Cerebellar nuclear complex (tissue), 1 donor: Measurements from ENCODE around the gene TOR2A.

Source experiments
- DNase-seq, 2 experiments: peaks; one replicate each; lab custom pipeline; 2025; lab: John Stamatoyannopoulos, UW

The TOR2A gene

DNA sequence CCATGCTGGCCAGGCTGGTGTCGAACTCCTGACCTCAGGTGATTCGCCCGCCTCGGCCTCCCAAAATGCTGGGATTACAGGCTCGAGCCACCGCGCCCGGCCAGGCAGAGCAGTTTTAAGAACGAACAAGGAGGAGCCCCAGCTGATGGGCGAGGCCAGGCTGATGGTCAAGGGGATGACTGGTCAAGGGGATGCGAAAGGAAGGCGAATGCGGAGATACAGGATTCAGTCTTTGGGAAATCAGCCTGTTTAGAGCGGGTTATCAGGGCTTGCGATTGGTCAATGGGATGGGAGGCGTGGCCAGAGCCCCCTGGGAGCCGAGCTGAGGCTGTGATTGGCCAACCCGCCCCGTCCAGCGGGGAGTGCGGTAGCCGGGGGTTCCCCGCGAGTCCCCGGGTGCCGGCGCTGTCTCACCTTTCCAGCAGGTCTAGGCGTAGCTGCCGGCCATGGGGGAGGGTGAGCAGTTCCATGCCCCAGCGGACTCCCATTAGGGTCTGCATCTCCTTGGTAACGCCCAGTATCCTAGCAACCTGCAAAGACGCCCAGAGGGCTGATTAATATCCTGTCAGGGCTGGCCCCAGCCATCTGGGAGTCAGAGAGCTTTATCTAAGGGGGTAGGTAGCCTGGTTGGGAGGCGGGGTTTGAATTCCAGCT lies 7.5 kb upstream of the TOR2A start:
- peak in 1 of 2 experiments; percentile 66 for DNase-seq

DNA sequence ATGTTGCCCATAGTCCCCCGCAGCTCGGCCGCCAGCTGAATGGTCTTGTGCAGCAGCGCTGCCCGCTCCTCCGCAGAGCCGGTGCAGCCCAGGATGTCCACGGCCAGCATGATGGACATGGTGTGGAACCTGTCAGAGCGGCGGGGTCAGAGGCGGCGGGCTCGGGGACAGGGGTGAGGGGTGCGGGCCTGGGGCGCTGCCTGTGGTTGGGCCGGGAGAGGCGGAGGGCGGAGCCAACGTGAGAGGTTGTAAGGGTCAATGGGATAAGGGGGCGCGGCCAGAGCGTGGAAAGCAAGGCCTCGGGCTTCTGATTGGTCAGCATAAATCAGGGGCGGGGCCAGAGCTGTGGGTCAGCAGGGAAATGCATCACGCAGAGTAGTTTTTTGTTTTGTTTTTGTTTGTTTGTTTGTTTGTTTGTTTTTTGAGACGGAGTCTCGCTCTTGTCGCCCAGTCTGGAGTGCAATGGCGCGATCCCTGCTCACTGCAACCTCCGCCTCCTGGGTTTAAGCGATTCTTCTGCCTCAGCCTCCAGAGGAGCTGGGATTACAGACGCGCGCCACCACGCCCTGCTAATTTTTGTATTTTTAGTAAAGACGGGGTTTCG lies 6.8 kb upstream of the TOR2A start:
- DNase-seq, result peak; percentile 47 to 69

DNA sequence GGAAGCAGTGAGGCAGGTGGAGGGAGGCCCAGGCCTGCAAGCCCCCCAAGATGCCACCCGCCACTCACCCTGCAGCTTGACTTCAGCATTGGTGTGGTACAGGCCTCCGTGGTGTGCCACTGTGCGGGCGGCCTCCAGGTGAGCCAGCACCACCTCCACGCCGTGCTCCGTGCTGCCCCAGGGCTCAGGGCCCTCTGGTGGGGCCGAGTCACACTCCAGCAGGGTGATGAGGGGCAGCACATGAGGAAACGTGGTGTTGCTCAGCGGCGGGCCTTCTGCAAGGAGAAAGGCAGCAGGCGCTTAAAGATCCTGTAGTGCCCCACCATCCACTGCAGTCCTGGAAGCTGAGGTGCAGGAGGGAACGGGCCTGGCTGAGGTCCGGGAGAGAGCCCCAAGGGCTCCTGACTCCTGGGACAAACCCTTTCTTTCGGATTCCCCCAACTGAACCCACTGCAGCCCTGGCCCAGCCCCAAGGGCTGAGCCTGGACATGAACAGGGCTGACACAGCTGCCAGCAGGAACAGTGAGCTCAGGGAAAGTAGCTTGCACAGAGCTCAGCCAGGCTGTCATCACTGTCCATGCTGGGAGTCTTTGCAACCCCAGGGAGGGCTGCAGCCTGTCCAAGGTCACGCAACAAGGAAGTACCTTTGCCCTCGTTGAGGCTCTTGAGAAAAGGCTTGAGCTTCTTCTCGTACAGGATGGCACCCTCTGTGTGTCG lies 4.7 kb upstream of the TOR2A start:
- no peak for DNase-seq

DNA sequence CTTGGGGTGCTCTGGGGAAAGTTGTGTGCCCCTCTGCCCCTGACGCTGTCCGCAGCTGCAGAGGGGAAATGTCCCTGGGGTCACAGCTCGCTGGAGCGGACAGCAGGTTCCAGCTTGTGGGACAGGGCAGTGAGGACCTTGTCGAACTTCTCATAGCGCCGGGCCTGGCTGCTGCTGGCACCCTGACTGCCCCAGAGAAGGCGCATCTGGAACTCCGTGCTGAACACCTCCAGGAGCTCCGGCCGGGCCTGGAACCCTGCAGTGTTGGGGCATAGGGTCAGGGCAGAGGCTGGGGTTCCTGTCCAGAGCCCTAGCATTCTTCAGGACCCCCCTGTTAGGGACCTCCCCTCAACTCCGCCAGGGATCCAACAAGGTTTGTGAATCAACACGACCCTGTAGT lies 3.6 kb upstream of the TOR2A start:
- DNase-seq, result no peak

DNA sequence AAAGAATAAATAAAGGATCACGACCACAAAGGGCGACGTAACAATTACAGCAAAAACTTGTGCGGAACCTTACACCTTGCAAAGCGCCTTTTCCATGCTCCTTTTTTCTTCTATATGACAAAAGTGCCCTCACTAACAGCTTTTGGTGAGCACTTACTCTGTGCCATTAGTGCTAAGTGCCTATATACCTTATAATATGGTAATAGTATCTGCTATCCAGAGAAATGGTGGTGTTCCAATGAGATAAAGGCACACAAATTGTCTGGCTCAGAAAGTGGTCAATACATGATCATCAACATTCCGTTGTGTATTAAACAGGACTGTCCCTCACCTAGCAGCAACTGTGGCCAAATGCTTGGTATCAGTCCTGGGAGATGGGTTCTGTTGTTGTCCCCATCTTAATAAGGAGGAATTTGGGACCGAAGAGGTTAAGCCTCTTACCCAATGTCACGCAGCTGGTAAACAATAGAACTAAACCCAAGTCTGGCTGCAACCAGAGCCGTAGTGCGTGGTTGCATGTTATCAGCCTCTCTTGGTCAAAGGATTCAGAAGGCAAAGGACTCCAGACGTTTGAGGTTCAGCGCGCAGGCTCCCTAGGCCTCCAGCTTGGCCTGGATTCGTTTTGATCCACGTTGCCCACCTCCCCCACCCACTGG lies 564 bp upstream of the TOR2A start:
- no peak for DNase-seq

DNA sequence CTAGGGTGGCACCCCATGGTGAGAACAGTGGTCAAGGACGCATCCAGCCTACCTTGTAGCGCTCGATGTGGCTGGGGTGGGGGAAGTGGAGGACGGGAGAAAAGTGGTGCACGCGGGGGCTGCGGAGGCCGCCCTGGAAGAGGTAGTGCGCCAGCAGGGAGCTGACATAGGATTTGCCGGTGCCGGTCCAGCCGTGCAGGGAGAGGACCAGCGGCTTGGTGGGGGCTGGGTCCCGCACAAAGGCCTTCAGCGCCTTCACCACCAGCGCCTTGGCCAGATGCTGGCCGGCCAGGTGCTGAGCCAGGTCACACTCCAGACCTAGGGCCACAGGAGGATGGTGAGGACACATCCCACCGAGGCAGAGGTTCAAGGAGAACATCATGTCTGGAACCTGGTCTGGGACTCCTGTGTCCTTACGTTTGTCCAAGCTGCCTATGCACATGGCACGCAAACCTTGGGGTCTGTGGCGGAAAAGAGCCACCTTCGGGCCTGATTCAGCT lies 797 bp downstream of the TOR2A start:
- DNase-seq, result no peak

DNA sequence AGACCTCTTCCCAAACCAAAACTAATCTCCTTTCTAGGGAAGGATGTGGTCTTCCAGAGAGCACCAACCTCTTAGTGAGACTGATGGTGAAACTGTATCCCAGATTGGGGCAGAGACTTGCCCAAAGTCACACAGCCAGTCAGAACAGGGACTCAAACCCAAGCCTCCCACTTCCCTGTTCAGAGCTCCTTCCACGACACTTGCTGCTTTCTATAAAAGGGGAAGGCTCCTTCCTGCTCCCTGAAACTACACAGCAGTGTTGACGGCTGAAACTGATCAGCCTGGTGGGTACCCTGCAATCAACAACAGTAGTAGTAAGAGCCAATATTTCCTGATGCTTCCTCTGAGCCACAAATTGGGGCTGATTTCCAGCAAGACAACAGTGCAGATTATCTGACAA lies 1.5 kb downstream of the TOR2A start:
- DNase-seq, result no peak

DNA sequence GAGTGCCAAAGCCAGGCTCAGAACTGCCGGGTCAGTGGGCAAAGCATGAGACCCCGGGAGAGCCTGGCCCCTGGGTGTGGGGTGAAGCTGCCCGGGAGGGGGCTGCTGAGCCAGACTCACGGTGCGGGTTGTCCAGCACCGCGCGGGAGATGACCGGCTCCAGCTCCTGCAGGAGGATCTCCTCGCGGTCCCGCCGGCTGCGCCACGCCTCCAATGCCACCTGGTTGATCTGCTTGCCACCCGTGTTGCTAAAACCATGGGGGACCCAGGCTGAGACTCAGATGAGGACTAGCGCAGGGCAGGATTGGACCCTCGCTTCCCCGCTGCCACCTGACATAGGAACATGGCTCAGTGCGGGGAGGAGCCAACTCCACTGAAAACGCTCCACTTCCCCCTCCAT lies 2.6 kb downstream of the TOR2A start:
- no peak for DNase-seq

DNA sequence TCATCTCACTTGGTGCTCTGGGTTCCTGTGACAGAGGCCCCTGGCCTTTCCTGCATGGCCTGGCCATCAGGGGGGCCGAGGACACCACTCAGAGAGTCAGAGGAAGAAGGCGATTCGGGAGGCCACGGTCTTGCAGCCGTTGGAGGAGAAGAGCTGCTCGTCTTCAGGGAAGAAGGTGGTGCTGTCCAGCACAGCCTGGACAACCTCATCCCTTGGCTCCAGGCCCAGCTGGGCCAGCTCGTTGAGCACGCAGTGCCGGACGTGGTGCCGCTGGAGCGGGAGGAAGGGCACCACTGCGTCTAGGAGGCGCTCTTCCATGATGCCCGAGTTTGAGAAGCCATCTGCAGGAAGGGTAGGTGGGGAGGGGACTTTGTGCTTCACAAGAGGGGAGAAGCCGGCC lies 3.2 kb downstream of the TOR2A start:
- DNase-seq, result no peak

DNA sequence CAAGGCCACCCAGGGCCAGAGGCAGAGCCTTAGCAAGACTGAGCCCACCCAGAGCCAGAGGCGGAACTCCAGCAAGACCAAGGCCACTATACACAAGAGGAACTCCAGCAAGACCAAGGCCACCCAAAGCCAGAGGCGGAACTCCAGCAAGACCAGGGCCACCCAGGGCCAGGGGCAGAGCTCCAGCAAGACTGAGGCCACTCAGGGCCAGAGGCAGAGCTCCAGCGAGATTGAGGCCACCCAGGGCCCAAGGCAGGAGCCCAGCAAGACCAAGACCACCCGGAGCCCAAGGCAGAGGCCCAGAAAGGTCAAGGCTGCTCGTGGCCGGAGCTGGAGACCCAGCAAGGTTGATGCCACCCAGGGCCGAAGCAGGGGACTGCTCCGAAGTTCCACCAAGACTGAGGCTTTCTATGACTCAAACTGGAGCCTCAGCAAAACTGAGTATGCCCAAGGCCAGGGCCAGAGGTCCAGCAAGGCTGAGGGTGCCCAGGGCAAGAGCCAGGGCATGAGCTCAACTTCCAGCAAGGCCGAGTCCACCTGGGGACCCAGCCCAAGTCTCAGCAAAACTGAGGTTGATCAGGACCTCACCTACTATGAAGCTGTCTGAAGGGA lies 4.2 kb downstream of the TOR2A start:
- no peak for DNase-seq

DNA sequence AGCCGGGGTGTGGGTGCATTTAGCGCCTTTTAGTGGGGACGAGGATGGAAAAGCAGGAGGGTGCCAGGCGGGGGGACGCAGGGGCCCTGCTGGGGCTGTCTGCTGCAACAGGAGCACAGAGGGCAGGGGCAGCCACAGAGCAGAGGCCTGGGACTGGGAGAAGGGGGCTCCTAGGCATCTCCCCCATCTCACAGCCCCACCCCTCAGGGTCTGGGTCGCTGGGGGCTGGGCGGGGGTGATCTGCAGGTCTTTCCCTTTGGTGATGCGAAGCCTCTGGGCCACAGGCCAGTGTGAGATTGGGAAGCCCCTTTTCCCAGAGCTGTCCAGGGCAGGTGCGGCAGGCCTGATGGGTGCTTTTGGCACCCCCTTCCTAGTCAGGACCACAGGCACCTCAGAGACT lies 4.8 kb downstream of the TOR2A start:
- DNase-seq, result no peak

DNA sequence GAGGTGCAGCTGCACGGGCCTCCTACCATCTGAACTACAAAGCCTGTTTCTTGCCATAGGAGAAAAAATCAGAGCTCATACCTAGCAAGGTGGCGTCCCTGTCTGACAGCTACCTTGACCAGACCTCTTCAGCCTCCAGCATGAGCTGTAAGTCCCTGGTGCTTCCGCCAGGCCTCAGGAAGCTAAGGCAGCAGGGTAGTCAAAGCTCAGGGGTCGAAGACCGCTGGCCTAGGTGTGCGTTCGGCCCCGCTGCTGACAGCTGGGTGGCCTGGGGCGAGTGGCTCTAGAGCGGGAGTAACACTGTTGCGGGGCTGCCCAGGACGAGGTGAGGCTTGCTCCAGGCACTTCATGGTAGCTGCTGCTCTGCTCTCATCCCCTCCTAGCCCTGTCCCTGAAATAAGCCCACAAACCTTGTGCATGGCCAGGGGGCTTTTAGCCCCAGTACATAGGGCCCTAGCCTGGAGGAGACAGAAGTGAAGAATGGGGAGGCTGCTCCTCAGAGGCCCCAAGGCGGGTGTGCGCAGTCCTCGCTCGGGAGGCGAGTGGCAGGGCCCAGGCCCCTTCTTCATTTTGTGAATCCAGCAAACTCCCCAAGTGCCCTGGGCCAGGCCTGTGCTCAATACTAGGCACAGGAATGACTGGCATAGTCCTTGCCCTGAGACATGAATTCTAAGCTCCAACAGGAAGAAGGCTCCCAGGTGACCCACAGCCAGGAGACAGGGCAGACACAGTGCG lies 5.4 kb downstream of the TOR2A start:
- DNase-seq, result no peak

DNA sequence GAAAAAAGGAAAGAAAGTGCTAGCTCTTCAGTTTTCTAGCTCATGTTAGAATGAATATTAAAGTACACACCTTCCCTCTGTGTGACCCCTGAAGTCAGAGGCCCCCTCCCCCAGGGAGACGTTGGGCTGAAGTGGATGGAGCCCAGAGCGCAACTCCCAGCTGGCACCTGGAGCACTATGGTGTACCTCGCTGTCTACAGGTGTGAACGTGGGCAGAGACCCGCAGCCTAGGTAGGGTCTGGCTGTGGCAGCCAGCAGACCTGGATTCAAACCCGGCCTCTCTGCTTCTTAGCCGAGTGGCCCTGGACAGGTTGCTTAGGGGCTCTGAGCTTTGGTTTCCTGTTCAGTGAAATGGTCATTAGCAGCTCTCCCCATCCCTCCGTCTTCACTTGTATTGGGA lies 6.3 kb downstream of the TOR2A start:
- no peak for DNase-seq

DNA sequence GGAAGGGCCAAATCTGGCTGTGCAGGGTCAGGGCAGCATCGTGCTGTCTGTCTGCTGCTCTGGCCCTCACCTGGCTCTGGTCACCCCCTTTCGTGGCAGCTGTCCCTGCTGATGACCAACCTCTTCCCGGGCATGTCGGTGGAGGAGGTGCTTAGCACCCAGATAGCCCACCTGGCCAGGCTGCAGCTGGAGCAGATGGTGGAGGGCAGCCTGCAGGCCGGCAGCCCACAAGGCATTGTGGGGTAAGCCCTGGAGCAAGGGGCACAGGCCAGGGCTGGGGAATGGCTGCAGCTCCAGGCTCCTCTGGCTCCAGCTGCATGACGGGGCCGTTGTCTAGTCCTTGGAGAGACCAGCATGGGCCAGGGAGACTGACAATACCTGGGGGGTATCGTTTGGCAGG lies 8.2 kb downstream of the TOR2A start:
- no peak for DNase-seq

DNA sequence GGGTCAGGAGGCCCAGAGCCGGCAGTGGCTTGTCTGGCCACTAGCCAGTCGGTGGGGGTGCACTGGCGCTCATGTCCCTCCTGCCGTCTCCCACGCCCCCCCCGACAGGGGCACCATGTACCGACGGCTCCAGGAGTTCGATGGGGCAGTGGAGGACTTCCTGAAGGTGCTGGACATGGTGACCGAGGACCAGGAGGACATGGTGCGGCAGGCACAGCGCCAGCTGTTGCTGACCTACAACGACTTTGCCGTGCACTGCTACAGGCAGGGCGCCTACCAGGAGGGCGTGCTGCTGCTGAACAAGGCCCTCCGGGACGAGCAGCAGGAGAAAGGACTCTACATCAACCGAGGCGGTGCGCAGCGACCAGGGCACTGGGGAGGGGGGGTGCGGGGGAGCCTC lies 11.1 kb downstream of the TOR2A start:
- DNase-seq, result no peak

DNA sequence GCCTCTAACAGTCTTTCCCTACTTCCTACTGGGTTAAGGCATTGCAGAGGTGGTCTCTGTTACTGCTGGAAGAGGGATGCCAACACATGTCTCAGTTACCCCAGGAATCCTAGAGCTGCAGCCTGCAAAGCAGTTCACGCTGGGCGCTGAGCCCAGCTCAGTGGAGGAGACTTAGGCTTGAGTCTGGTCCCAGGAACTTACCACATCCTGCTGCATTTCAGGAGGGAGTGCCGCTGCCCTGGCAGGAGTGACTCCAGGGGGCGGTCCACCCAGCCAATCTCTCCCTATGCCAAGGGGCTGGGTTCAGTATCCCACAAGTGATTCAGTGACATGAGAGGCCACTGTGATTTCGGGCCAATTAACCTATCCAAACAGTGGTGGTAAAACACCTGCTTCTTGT lies 11.7 kb downstream of the TOR2A start:
- no peak for DNase-seq

DNA sequence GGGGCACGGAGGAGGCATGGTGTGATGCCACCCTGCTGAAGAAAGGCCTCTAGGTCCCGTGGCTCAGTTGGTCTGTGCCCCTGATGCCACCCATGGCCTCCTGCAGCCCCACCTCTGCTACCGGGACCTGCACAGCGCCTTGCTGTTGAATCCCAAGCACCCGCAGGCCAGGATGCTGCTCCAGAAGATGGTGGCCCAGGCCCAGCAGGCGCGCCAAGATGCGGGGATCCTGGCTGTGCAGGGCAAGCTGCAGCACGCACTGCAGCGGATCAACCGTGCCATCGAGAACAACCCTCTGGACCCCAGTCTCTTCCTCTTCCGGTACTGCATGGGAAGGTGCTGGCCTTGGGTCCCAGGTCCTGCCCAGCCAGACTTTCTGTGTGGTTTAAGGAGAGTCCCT lies 12.1 kb downstream of the TOR2A start:
- no peak for DNase-seq

DNA sequence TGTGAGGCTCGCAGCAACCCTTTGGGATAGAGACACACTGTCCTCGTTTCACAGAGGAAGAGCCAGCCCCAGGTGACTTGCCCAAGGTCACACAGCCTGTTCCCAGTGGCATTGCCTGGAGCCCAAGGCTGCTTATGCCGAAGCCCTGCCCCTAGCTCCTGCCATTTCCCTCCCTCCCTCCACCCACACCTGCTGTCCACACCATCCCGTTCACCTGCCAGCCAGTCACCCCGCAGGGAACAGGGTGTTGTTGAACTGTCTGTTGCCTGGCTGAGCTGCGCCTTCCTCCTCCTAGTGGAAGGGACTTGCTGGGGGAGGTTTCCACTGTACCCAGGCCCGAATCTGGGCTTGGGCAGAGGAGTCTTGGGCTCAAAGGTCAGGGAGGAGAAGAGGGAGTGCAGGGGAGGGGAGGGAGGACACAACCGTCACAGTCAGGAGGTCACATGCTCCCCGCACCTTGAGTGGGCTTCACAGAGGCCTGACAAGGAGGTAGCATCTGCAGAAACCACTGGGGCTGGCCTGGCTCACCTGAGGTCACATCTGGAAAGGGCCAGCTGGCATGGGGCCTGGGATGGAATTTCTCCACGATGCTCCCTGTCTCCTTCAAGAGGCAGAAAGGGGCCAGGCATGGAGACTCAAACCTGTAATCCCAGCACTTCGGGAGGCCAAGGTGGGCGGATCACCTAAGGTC lies 12.9 kb downstream of the TOR2A start:
- no peak for DNase-seq

DNA sequence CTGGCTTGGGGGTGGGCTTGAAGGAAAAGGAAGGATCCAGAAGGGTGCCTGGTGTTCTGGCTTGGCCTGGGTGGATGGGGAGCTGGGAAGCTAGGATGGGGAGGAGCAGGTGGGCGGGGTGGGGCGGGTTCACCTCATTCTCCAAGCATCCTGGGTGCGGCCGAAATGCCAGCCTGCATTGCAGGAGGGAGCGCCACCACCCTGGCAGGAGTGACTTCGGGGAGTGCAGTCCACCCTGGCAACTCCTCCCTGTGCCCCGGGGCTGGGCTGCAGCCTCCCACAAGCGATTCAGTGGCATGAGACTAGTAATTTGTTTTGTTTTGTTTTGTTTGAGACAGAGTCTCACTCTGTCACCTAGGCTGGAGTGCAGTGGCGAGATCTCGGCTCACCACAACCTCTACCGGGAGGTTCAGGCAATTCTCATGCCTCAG lies 13.7 kb downstream of the TOR2A start:
- DNase-seq, result no peak

DNA sequence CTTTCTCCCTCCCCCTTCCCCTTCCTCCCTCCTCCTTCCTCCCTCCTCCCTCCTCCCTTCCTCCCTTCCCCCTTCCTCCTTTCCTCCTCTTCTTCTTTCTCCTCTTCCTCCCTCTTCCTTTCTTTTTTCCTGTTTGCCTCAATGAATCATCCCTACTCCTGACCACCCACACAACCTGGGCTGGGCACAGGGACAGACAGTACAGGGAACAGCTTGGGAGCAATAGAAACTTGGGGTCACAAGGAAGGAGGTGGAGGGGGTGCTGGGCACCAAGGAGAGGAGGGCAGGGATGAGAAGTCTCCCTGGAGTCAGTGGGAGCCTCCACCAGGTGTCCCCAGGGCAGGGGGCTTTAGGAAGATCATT lies 14.2 kb downstream of the TOR2A start:
- no peak for DNase-seq
